ENCODE measurements around the gene EXOC3. TPM values are rescaled to one million over a fixed set of nuclear protein-coding genes. Genes with fewer than 3 reads are reported as not detected.

The EXOC3 gene
- total and polyA plus RNA-seq, 2 of the 4 experiments (the other 2 are of a cell fraction) = 35.1 to 47.5 TPM

DNA sequence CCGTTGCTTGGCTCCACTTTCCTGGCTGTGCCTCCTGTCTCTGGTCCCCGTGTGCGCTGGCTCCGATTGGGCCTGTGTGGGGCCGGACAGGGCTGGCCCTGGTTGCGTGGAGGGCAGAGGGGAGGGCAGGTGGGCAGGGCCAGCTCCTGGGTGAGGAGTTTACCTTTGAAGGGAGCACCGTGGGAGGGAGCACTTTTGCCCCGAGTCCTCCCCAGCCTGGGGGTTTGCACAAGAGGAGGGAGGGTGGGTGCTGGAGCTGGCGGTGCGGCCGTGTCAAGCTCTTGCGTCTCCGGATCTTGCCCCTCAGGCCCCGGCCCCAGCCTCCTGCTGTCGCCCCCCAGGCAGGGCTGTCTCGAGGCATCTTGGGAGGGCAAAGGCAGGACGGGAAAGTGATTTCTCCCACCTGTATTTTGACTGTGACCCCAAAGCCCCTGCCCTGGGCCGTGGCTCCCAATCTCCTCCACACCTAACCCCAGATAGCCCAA, 48.3 kb upstream of the EXOC3 start:
- H3K27ac ChIP-seq (ENCODE audit: insufficient read depth, low read length) = peak overlapping the region; percentile 94
- no peak for DNase-seq
- H3K9me3 ChIP-seq (ENCODE audit: control insufficient read depth, insufficient read depth, low read length) = no peaks in the 10 kb centered on the region
- BruUV-seq (replicated peaks) = no TSS peak
- peak overlapping the region; percentile 99 for H2BK20ac ChIP-seq (ENCODE audit: low read depth, low read length)
- peak overlapping the region; percentile 94 for H2BK5ac ChIP-seq (ENCODE audit: low read depth, low read length, poor library complexity, severe bottlenecking)
- in situ Hi-C loops (cut with MboI; ENCODE audit: low sequenced_read_pairs) (no loop called here), dilution Hi-C loops (cut with HindIII; ENCODE audit: low sequenced_read_pairs, unreplicated experiment) (no loop called here), intact Hi-C loops (cut with micrococcal nuclease) (loop anchor here (2.0 kb wide), 1 partner anchor 26 kb away; no protein-coding TSS in a partner anchor)
- H3K9ac ChIP-seq (ENCODE audit: low read depth, low read length) = peak overlapping the region; percentile 58
- peak overlapping the region; percentile 85; the same call in 2 of the 3 replicates for H2BK15ac ChIP-seq (ENCODE audit: low read depth, low read length)
- H4K91ac ChIP-seq (ENCODE audit: insufficient read depth, low read depth, low read length) = peak overlapping the region; percentile 100
- peak overlapping the region; percentile 90 for H2AK9ac ChIP-seq (replicated peaks; ENCODE audit: low read depth, low read length, poor library complexity)
- peak overlapping the region; percentile 75 for H3K18ac ChIP-seq (ENCODE audit: low read depth, low read length)
- no peak overlapping the region for H3K4me3 ChIP-seq (ENCODE audit: insufficient read depth, low read depth, low read length)
- H4K20me1 ChIP-seq (ENCODE audit: insufficient read depth, low read length) = no peaks in the 10 kb centered on the region; the same call in 1 of the 2 replicates
- peak overlapping the region; percentile 92 for H3K14ac ChIP-seq (replicated peaks; ENCODE audit: low read depth, low read length)
- H2AFZ ChIP-seq (replicated peaks; ENCODE audit: low read length, poor library complexity) = peak overlapping the region; percentile 73
- H3K4me2 ChIP-seq (ENCODE audit: low read depth, low read length) = no peak overlapping the region
- ATAC-seq (ENCODE audit: low read depth) = no peak
- peak overlapping the region; percentile 77; the same call in 1 of the 2 replicates for H3K56ac ChIP-seq (ENCODE audit: extremely low read depth, insufficient read depth, low read length)
- peak overlapping the region; percentile 93 for H2AK5ac ChIP-seq (ENCODE audit: low read depth, low read length)
- no peaks in the 10 kb centered on the region for H3K27me3 ChIP-seq (ENCODE audit: control insufficient read depth, insufficient read depth, low read length)
- peaks cover 15% of the 10 kb centered on the region for H3K36me3 ChIP-seq (ENCODE audit: control insufficient read depth, insufficient read depth, low read length)
- TF ChIP-seq RAD21 (IDR thresholded peaks at IDR 0.05; ENCODE audit: low read length) = no peak
- TF ChIP-seq MXI1 (IDR thresholded peaks at IDR 0.05; ENCODE audit: borderline replicate concordance, low read depth, low read length) = no peak
- TF ChIP-seq POLR2A (IDR thresholded peaks at IDR 0.05; ENCODE audit: low read depth, low read length) = no peak
- no peak for TF ChIP-seq MAZ (IDR thresholded peaks at IDR 0.05; ENCODE audit: borderline replicate concordance, low read depth, low read length)
- TF ChIP-seq, protein P1, sequence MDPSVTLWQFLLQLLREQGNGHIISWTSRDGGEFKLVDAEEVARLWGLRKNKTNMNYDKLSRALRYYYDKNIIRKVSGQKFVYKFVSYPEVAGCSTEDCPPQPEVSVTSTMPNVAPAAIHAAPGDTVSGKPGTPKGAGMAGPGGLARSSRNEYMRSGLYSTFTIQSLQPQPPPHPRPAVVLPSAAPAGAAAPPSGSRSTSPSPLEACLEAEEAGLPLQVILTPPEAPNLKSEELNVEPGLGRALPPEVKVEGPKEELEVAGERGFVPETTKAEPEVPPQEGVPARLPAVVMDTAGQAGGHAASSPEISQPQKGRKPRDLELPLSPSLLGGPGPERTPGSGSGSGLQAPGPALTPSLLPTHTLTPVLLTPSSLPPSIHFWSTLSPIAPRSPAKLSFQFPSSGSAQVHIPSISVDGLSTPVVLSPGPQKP (IDR thresholded peaks at IDR 0.05; ENCODE audit: borderline replicate concordance, low read depth, low read length) = no peak
- TF ChIP-seq, protein P2, sequence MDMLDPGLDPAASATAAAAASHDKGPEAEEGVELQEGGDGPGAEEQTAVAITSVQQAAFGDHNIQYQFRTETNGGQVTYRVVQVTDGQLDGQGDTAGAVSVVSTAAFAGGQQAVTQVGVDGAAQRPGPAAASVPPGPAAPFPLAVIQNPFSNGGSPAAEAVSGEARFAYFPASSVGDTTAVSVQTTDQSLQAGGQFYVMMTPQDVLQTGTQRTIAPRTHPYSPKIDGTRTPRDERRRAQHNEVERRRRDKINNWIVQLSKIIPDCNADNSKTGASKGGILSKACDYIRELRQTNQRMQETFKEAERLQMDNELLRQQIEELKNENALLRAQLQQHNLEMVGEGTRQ (IDR thresholded peaks at IDR 0.05; ENCODE audit: low read depth, low read length) = no peak
- peaks cover 25% of the 10 kb centered on the region for H3K9me1 ChIP-seq (ENCODE audit: insufficient read depth, low read length)
- peak overlapping the region; percentile 72 for H3K23ac ChIP-seq (ENCODE audit: low read depth, low read length)
- H3K4me1 ChIP-seq (ENCODE audit: control insufficient read depth, insufficient read depth, low read length) = peaks cover 39% of the 10 kb centered on the region
- peak overlapping the region; percentile 77 for H4K5ac ChIP-seq (ENCODE audit: low read depth, low read length)
- peak overlapping the region; percentile 100 for H3K4ac ChIP-seq (ENCODE audit: low read depth, low read length)
- H3K79me1 ChIP-seq (ENCODE audit: low read depth in 1 of 2, low read length in 2 of 2) = peaks cover 20 to 63% of the 10 kb centered on the region in 2 experiments
- WGBS, 2 experiments (ENCODE audit: extremely low coverage in 2 of 2, insufficient read length in 1 of 2) = 50% methylated on average over 1 of the region's 18 CpGs; no CpG with 5 or more reads in 1 of the 2 experiments
- H4K8ac ChIP-seq (ENCODE audit: low read depth in 2 of 2, low read length in 2 of 2) = peak overlapping the region; percentile 91 to 98
- POLR2A ChIA-PET (ENCODE audit: unreplicated experiment) = interaction anchor here (0.8 kb wide), 1 partner anchor 14 kb away, joined by 3 read pairs; no protein-coding TSS in a partner anchor
- peak overlapping the region; percentile 99 for H2BK120ac ChIP-seq (ENCODE audit: low read depth, low read length)
- CTCF ChIA-PET = no interaction called here
